GM18498 (cell line): ENCODE data around the gene CCDC85B.
A peak's percentile ranks its signal among the peaks of the same experiment; 100 is the strongest.

Experiments used
- ATAC-seq: cut with Tn5 transposase; IDR thresholded peaks from one replicate; pipeline ENCODE4 v1.9.1; 2021; ENCODE audit warnings: mild to moderate bottlenecking, moderate library complexity; ENCODE audit not compliant: unreplicated experiment

The CCDC85B gene

DNA sequence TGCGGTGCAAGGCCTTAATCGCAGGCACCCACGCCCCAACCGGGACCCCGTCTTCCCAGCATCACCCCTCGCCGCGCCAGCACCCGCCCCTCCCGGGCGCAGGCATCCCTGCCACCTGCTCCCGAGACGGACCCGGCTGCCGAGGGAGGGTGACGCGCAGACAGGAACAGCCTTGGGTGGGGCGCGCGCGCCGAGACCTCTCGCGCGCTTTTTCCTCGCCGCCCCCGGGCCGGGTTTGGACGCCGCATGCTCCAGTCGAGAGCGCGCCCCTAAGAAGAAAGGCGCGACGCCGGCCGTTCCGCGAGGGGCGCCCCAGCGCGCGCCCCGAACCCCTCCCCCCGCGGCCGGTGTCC lies 33.0 kb upstream of the CCDC85B start:
- ATAC-seq, result peak; percentile 2

DNA sequence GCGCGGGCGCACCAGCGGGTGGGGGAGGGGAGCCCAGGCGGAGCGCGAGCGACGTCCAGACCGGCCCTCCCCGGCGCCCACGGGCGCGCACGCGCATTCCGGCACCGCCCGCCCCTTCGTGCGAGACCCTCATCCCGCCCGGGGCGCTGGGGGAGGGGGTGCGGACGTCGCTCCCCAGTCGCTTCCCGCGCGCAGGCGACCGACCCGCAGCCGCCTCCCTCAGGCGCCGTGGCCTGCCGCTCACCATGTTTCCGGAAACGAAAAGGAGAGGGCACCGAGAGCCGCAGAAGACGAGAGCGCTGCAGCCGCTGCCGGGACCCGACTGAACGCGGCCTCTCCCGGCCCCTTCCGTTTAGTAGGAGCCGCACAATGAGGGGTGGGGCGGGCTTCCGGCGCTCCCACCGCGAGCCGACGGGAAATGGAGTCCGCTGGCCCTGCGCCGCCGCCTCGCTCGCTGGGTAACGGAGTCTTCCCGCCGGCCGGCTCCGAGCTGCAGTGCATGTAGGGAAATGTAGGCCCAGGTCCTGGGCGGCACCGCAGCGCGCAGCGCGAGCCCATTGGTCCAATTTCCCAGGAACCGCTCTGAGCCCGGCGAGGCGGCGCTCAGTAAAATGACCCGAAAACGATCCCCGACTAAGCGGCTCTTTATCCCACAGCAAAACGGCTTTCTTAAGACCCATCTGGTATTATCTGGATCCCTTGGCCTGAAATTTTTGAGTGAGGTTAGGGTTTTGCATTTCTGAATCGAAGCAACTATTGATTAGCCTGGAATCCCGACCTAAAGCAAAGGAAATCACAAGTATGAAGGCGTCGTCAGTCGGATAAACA lies 32.4 kb upstream of the CCDC85B start, which contains the start of gene CFL1:
CFL1 (minus strand) TSS at position 328 of the 828 bp plus-strand sequence; CDS start at position 247, 81 bp downstream.
- ATAC-seq, result peak; percentile 54

DNA sequence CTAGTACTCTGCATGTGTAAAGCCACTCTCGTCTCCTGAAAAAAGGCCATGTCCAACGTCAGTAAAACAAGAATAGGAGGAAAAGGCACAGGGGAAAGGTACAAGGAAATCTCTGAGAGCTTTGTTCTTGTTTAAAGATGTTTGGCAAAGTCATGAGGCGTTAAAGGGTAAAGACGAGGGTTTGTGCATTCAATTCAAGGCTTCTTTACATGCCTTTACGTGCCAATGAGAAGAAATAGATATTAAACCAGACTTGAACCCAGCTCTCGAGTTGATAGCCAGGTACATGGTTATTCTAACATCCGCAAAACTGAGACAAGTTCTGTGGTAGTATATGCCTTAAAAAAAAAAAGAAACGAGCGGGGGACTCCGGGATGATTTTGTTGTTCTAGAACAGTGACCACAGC lies 31.8 kb upstream of the CCDC85B start:
- ATAC-seq, result no peak

DNA sequence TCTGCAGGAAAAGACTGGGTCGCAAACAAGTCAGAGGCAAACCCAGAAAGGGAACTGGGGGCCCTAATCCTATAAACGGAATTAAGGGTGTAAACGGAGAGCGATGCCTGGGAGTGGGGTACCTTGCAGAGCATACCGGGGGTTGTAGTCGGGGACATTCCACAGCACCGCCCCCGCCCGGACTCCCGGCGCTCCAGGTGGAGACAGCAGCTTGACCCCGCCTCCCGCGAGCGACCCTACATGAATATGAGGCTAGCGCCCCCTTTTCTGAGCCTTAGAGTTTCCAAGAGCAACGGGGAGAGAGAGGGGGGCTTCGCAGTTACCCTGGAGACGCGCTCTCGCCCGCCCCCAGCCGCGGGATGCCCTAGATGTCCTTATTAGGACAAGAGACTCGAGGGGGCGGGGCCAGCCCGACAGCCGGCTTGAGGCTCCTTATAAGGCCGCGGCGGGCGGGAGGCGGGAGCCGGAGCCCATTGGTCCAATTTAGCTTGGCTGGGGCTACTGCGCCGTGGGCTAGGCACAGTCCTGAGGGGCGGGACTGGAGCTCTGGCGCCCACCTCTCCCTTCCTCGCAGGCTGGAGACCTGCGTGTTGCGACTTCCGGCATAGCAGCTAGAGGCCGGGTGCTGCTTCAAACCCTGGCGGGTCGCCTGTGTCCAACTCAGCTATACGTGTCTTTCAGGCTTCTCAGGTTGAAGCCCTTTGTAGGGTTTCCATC lies 31.2 kb upstream of the CCDC85B start:
- ATAC-seq, result peak; percentile 53

DNA sequence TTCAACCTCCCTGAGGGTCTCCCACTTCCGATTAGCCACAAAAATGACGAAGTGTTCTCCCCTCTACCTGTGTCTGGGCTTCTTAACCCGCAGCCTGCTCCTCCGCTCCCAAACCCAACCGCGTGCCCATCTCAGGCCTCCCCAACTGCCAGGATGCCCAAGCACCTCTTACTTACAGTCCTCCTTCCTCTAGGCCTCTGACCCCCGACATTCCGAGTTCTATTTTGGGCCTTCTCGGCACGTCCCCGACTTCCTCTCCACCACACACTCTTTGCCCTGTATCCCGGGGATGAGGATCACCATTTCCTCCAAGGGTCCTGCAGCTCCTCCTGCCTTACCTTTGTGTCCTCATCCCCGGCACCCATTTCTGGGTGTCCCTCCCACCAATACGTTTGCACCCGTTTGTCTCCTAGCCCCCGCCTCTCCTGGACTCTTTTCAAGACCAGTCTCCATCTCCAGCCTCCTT lies 30.6 kb upstream of the CCDC85B start:
- no peak for ATAC-seq

DNA sequence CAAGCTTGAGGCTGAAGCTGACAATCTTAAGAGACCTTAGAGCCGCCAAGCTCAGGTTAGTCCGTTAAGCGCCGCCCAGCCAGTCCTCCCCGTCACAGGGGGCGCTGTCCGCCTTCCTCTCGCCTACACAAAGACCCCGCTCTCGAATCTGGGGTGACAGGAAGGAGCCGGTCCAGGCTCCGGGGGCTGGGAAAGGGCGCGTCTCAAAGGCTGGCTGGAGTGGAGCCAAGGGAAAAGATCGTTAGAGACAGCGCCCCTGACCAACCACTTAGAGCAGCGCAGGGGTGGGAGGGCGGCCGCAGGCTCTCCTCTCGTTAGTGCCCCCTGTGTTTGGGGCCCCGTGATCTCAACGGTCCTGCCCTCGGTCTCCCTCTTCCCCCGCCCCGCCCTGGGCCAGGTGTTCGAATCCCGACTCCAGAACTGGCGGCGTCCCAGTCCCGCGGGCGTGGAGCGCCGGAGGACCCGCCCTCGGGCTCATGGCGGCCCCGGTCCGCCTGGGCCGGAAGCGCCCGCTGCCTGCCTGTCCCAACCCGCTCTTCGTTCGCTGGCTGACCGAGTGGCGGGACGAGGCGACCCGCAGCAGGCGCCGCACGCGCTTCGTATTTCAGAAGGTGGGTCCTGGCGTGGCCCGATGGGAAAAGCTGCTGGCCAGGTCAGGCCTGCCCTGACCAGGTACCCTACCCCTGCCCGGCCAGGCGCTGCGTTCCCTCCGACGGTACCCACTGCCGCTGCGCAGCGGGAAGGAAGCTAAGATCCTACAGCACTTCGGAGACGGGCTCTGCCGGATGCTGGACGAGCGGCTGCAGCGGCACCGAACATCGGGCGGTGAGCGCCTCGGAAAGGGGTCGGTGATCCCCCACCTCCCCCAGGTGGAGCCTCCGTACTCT lies 30.0 kb upstream of the CCDC85B start, which contains the start of gene MUS81:
MUS81 (plus strand) TSS at position 156 of the 887 bp plus-strand sequence; CDS start at position 477, 321 bp downstream.
- ATAC-seq, result peak; percentile 28

DNA sequence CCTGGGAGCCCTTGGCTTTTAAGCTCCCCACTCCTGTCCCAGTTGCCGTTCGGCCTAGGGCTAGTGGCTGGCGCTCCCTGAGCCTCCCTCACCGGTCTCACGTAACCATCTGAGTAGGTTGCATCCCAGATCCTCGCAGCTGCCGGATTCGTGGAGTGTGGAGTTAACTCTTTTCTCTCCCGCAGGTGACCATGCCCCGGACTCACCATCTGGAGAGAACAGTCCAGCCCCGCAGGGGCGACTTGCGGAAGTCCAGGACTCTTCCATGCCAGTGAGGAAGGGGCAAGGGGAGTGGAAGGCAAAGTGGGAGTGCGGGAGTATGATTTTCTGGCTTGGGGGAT lies 29.3 kb upstream of the CCDC85B start:
- ATAC-seq, result no peak

DNA sequence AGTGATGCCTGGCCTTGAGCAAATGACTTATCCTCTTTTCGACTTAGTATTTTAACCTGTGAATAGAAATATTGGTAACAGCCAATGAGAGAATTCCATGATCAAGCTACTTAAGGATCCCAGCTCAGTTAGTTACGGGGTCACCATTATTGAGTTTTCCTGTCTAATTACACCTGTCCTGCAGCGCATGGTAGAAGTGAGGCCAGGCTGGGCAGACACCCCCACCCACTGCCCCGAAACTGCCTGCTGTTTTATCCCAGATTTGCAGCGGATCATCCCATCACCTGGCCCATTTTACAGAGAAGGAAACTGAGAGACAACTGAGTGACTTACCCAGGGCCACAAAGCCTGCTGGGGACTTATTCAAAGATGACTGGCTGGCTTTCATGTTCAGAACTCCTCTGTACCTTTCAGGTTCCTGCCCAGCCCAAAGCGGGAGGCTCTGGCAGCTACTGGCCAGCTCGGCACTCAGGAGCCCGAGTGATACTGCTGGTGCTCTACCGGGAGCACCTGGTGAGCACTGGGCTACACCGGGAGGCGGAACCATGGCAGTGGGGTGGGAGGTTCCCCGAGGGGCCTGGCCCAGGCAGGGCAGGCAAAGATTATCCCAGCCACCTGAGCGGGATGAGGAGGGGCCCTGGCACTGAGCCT lies 28.8 kb upstream of the CCDC85B start:
- no peak for ATAC-seq

DNA sequence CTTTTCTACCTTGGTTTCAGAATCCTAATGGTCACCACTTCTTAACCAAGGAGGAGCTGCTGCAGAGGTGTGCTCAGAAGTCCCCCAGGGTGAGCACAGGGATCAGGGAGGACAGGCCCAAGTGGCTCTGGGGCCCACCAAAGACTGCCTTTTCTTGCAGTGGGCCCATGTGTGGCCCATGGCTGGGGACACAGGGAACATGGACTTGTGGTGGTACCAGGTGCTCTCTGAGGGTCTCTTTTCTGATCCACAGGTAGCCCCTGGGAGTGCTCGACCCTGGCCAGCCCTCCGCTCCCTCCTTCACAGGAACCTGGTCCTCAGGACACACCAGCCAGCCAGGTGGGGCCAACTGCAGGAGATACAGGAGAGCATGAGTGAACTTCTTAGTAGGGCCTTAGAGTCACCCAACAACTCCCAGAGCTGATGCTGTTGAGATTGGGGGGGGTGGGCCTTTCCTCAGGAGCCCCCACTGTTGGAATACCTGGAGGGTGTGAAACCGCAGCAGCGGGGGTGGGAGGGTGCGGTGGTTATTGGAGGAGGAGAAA lies 28.2 kb upstream of the CCDC85B start:
- ATAC-seq, result no peak

DNA sequence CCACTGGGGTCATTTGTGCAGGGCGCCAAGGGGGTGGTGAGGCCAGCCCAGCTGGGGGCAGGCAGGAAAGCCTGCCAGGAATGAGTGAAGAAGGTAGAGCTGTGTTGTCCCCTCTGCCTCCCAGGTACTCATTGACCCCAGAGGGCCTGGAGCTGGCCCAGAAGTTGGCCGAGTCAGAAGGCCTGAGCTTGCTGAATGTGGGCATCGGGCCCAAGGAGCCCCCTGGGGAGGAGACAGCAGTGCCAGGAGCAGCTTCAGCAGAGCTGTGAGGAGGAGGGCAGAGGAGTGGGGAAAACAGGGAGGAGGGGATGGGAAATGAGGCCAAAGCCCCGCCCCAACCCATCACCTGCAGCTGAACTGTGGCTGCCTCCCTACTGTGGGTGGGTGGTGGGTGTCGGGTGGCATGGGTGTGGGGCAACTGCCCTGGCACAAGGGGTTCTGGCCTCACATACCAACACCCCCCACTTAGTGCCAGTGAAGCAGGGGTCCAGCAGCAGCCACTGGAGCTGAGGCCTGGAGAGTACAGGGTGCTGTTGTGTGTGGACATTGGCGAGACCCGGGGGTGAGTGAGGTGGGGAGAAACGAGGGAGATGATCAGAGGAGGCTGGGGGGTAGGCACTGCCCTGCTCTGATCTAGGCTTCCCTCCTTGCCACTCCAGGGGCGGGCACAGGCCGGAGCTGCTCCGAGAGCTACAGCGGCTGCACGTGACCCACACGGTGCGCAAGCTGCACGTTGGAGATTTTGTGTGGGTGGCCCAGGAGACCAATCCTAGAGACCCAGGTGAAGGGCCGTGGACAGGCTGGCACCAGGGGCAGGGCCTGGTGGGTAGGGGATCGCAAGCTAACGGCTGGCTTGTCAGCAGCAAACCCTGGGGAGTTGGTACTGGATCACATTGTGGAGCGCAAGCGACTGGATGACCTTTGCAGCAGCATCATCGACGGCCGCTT lies 27.3 kb upstream of the CCDC85B start:
- no peak for ATAC-seq

DNA sequence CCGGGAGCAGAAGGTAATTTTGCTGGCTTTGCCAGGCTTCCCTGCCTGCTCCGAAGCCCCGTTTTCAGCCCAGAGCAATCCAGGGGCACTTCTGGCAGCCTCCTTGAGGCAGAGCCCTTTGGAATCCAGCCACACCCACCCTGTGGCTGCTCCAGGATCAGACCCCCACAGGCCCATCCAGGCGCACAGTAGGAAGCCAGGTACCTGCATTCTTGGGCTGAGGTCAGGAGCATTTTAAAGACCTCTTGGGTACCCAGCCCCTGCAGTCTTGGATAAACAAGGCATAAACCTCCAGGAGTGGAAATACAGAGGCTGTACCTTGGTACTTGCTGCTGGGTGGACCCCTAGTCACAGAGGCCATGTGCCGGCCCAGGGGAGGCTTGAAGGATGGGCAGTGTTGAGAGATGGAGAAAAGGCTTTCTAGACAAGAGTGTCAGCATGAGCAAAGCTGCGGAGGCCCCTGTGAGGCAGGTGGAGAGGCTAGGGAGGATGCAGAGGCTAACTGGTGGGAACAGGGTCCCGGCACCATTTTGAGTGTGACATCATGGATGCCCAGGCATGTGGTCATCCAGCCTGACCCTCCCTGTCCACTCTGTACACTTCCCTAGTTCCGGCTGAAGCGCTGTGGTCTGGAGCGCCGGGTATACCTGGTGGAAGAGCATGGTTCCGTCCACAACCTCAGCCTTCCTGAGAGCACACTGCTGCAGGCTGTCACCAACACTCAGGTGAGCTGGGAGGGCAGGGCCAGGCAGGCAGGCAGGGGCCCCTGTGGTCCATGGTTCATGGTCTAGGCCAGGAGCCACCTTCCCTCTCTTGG lies 26.4 kb upstream of the CCDC85B start:
- no peak for ATAC-seq

DNA sequence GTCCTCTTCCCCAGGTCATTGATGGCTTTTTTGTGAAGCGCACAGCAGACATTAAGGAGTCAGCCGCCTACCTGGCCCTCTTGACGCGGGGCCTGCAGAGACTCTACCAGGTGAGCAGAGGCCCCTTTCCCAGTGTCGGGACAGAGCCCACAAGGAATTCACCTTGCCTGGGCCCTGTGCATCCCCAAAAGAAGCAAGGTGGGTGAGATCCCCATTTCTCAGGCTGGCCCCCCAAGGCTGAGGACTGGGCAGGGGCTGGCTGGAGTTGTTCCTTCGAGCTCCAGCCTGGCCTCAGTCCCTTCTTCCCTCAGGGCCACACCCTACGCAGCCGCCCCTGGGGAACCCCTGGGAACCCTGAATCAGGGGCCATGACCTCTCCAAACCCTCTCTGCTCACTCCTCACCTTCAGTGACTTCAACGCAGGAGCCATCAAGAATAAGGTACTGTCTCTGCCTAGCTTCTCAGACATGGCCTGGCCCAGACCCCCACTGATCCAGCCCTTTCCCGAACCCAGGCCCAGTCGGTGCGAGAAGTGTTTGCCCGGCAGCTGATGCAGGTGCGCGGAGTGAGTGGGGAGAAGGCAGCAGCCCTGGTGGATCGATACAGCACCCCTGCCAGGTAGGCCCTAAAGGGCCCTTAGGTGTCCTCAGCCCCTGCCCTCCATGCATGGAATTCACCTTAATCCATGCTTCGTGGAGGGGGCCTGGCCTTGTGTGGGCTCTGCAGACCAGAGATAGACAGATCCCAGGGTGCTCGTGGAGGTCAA lies 25.6 kb upstream of the CCDC85B start:
- ATAC-seq, result no peak

DNA sequence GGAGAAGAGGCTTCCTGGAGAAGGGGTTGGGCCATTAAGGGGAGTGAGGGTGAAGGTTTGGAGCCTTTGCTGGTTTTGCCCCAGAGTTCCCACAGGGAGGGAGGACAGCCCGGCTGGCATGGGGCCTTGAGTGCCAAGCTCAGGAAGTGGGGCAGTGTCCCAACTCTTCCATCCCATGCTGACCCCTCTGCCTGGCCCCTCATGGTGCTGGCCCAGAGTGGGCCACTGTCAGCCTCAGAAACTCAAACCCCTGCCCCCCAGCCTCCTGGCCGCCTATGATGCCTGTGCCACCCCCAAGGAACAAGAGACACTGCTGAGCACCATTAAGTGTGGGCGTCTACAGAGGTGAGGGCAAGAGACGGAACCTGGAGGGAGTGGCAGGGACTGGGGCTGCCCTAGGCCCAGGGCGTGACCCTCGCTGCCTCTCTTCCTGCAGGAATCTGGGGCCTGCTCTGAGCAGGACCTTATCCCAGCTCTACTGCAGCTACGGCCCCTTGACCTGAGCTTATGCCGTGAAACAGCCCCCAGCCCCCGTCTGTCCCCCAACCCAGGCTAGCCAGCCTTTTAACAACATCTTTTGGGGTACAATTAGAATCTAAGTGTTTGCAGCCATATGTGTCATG lies 24.8 kb upstream of the CCDC85B start:
- ATAC-seq, result no peak

DNA sequence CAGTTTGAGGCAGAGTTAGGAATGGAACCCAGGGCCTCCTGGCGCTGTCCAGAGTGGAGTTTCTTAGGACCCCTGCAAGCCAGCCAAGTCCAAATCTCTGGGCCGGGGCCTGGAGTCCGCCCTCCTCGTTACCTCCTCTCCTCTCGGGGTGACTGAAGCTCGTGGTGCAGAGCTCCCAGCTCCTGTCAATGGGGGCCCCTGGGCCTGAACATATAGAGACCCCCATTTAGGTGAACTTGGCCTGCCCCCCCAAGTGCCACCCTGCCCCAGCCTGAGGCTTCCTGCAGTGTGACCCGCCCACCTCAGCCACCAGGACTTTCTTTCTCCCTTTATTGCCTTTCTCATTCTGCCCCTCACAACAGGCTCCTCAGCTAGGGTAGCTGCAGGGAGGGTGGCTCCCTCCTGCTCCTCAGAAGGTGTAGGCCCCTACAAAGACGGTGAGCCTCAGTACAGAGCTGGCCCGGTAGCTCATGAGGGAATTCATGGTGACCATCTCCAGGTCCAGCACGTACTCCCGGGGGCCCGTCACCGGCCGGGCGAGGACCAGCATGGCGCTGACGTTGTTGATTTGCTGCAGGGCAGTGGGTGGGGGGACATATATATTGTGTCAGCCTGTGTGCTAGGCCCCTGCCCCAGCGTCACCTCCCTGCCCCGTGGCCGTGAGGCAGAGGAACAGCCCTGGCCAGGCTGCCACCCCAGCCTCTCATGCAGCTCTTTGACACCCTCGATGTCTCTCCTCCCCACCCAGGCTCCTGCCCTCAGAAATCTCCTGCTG lies 23.8 kb upstream of the CCDC85B start:
- ATAC-seq, result no peak

DNA sequence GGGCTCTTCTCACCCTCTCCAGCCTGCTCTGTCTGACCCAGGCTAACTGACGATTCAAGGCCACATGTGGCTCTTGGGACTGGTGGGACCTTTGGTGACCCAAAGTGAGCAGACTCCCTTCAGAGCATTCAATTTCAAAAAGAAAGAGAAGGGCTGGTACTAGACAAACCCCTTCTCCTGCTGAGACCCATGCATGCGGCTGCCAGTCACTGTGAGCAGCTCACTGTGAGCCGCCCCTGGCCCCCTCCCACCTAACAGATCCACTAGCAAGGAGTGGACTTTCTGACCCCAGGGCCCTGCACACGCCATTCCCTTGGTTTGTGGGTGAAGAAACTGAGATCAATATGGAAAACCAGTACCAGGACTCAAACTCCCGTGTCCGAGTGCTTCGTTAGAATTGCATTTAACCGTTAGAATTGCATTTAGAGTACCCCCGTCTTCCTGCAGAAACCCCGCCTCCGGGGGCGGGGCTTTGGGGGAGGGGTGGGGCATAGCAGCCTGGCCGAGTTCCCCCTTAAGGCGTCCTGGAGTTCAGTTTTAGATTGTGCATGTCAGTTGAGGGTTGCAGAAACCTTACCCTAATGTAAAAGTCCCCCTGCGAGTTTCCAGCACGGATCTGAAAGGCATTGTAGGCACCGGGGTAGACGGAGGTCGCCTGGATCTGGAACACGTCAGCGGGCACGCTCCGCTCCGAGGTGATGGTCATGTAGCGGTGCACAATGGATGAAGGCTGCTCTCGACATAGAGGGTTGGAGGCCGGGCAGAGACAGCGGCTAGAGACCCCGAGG lies 23.0 kb upstream of the CCDC85B start:
- ATAC-seq, result no peak
